ENCODE measurements around the gene HOXC12. TPM values are rescaled to one million over a fixed set of nuclear protein-coding genes. Genes with fewer than 3 reads are reported as not detected.

The HOXC12 gene
- total and polyA plus RNA-seq, 2 of the 8 experiments (the other 6 are each of a cell fraction or from before 2014, with no cell fraction given), result not detected

GRCh38 chr12:53924521-53925405 is 29.9 kb upstream of the HOXC12 start:
- H3K9ac ChIP-seq (replicated peaks in 1 of 4; ENCODE audit: extremely low read depth in 1 of 4, low read depth in 3 of 4, low read length in 3 of 4), result no peak overlapping the region
- H2AK5ac ChIP-seq (ENCODE audit: low read depth, low read length), result no peak overlapping the region
- no peaks in the 10 kb centered on the region for H3K79me1 ChIP-seq (ENCODE audit: low read depth, low read length)
- H3K56ac ChIP-seq (replicated peaks; ENCODE audit: insufficient read length, low read depth, low read length), result no peak overlapping the region
- H3K36me3 ChIP-seq (ENCODE audit: control insufficient read depth in 2 of 4, insufficient read depth in 4 of 4, low read length in 3 of 4), result no peaks in the 10 kb centered on the region
- no peaks in the 10 kb centered on the region for H3K9me3 ChIP-seq (ENCODE audit: insufficient read depth in 2 of 2, low read depth in 1 of 2, low read length in 1 of 2)
- no peak overlapping the region for H4K91ac ChIP-seq (replicated peaks; ENCODE audit: insufficient read length, low read length)
- WGBS, 2 experiments (ENCODE audit: extremely low coverage in 1 of 2, insufficient coverage in 1 of 2, insufficient read length in 1 of 2, insufficient replicate concordance in 2 of 2, low coverage in 1 of 2, low lambda C conversion rate in 2 of 2, missing lambda C conversion rate in 1 of 2), result 36% methylated on average over 2 of the region's 2 CpGs; no CpG with 5 or more reads in 1 of the 2 experiments
- H3K27ac ChIP-seq (ENCODE audit: low read depth, low read length), result no peak overlapping the region
- H3K27me3 ChIP-seq (replicated peaks in 1 of 4; ENCODE audit: control insufficient read depth in 3 of 4, extremely low read depth in 1 of 4, insufficient read depth in 3 of 4, low read length in 3 of 4), result peaks cover 56 to 73% (median 68%) of the 10 kb centered on the region in 4 experiments
- ChIA-PET CTCF (ENCODE audit: partially characterized antibody) (interaction anchor here (0.6 to 1.8 kb wide), 5 partner anchors 25 to 178 kb away, joined by 3 to 5 read pairs (median 3); no protein-coding TSS in a partner anchor), POLR2A (ENCODE audit: partially characterized antibody) (no interaction called here)
- H3K4me3 ChIP-seq (ENCODE audit: extremely low read depth in 1 of 4, insufficient read depth in 2 of 4, low read depth in 3 of 4, low read length in 4 of 4), result no peak overlapping the region
- H3K4me1 ChIP-seq (replicated peaks in 1 of 4; ENCODE audit: control insufficient read depth in 3 of 4, insufficient read depth in 4 of 4, low read length in 3 of 4), result peaks cover 0 to 8% (median 2%) of the 10 kb centered on the region in 4 experiments; a peak in 4 of 7 replicates
- H3K14ac ChIP-seq (ENCODE audit: insufficient read length), result no peak overlapping the region
- DNase-seq (ENCODE audit: low read depth in 1 of 2, low spot score in 2 of 2), result no peak
- no peaks in the 10 kb centered on the region for H3K79me2 ChIP-seq (ENCODE audit: control insufficient read depth in 1 of 2, insufficient read depth in 2 of 2, low read length in 2 of 2)
- FAIRE-seq, result no peak
- no peak overlapping the region for H2BK12ac ChIP-seq (ENCODE audit: low read depth, low read length)
- H3K18ac ChIP-seq (ENCODE audit: extremely low read depth, low read length), result no peak overlapping the region
- H3K23me2 ChIP-seq (ENCODE audit: low read depth, low read length), result no peaks in the 10 kb centered on the region
- H2AFZ ChIP-seq (ENCODE audit: low read length), result no peak overlapping the region
- no peak overlapping the region for H4K8ac ChIP-seq (ENCODE audit: extremely low read depth, insufficient read depth, low read length)
- no peak overlapping the region for H2BK5ac ChIP-seq (ENCODE audit: low read depth, low read length)
- H4K20me1 ChIP-seq (replicated peaks in 1 of 2; ENCODE audit: control insufficient read depth in 1 of 2, insufficient read depth in 2 of 2, low read length in 2 of 2), result peaks cover 4 to 11% of the 10 kb centered on the region in 2 experiments
- no peak overlapping the region for H3K4ac ChIP-seq (replicated peaks; ENCODE audit: insufficient read length, low read depth, low read length)
- no peak overlapping the region for H3K23ac ChIP-seq (ENCODE audit: insufficient read length)
- no peak overlapping the region for H2BK120ac ChIP-seq (replicated peaks; ENCODE audit: low read depth, low read length)
- no peak overlapping the region for H4K5ac ChIP-seq (ENCODE audit: insufficient read length, low read depth, low read length)
- H2BK15ac ChIP-seq (ENCODE audit: low read length), result no peak overlapping the region
- no peak overlapping the region for H3K4me2 ChIP-seq (ENCODE audit: insufficient read depth in 1 of 2, low read depth in 2 of 2, low read length in 2 of 2)
- no peak overlapping the region for H2BK20ac ChIP-seq (ENCODE audit: low read length)
- TF ChIP-seq ATF3 (IDR thresholded peaks at IDR 0.05; ENCODE audit: insufficient read depth, low read depth, low read length) (no peak), SIN3A (conservative IDR thresholded peaks at IDR 0.05 in 1 of 2, IDR thresholded peaks at IDR 0.05 in 1 of 2; ENCODE audit: low read depth in 1 of 2, low read length in 2 of 2) (no peak), JUN (IDR thresholded peaks at IDR 0.05; ENCODE audit: low read depth, low read length) (no peak), RNF2 (IDR thresholded peaks at IDR 0.05; ENCODE audit: borderline replicate concordance, low read depth, low read length, missing control alignments, poor library complexity, severe bottlenecking) (no peak)

All from H1 (cell line).